ENCODE data around the gene CNTNAP1.

CNTNAP1 gene

DNA sequence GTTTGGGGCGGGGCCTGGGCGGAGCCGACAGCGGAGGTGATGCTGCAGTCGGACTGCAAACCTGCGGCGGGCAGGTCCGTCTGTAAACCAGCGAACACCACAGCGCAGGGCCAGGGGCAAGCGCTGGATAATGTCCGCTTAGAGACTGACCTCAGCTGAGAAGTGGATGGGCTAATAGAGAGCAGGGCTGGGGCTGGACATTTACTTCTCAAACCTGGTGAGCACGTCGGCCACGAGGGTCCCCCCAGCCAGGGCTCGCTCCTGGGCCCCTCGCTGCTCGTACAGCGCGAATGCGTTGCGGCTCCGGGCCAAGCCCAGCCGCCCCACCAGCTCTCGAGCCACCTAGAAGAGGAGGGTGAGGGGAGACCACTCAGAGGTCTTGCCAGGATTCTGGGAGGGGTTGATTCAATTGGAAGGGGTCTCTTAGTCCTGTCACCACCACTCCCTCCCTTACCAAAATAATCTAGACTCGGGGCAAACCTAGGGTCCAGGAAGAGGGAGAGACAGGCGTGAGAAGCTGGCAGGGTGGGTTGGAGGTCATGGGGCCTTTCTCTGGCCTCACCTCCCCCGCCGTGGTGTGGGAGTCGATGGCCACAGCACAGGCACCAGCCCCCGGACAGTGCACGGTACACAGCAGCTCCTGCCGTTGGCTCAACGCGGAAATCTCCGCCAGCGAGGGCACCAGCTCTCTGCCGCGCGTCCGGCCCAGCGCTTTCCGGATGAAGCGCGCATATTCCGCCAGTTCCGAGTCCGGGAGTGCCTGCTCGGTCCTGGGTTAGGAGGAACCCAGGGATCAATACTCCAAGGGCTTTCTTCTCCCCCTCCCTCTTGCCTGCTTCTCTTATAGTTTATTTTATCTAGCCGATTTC lies 11.3 kb upstream of the CNTNAP1 start:
- DNase-seq (ENCODE audit: low read depth in 3 of 3): no peak

DNA sequence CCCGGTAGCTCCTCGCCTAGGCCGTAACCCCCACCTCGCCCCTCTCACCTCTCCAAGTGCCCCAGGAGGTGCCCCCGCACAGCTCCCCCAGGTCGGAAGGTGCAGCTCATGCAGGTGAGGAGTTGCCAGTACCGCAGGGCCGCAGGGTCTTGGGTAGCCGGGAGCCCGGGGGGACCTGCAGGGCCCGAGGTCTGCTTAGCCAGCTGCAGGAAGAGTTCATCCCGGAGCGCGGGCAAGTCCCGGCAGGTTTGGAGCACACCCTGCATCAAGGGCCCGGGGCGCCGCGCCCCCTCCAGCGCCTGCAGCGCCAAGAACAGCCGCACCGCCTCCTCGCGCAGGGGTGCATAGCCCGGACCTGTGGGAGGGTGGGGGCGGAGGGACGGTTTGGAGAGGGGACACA lies 10.3 kb upstream of the CNTNAP1 start:
- DNase-seq (ENCODE audit: low read depth in 3 of 3): no peak

- no peak for DNase-seq (ENCODE audit: low read depth in 3 of 3)
Observed at GRCh38 chr17:42673266-42673884, 9.0 kb upstream of the CNTNAP1 start.

GRCh38 chr17:42673885-42674754 lies 8.2 kb upstream of the CNTNAP1 start:
- no peak for DNase-seq (ENCODE audit: low read depth in 3 of 3)

GRCh38 chr17:42674755-42675347 lies 7.5 kb upstream of the CNTNAP1 start:
- DNase-seq (ENCODE audit: low read depth in 3 of 3): no peak

GRCh38 chr17:42675348-42675964 lies 6.9 kb upstream of the CNTNAP1 start:
- DNase-seq (ENCODE audit: low read depth in 3 of 3): no peak

GRCh38 chr17:42675965-42676423 lies 6.3 kb upstream of the CNTNAP1 start:
- no peak for DNase-seq (ENCODE audit: low read depth in 3 of 3)

DNA sequence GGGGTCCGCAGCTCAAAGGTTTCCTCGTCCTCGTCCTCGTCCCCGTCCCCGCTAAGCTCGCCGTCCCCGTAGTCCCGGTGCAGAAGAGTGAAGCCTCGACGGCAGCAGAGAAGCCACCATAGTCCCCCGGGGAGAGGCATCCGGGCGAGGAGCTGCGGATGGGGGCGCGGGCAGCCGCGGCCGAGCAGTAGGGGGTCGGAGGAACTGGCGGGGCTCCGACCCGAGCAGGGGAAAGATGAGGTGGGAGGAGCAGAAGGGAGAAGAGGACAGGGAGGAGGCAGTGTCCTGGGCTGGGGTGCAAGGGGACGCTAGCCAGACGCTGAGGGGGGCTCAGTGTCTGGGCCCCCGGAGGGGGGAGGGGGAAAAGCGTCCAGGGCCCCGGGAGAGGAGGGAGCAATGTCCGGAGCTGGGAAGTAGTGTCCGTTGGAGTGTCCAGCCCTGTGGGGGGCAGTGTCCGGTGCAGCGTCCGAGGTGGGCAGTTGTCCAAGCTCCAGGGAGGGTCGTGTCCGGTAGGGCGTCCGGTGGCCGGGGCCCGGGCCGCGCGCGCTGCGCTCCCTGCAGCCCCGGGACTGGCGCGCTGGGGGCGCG lies 5.8 kb upstream of the CNTNAP1 start, which contains the start of gene PLEKHH3:
Gene PLEKHH3, minus strand, starts transcription at position 571 of the 588 bp plus-strand sequence. Its CDS starts 431 bp downstream, at position 140.
- no peak for DNase-seq (ENCODE audit: low read depth in 3 of 3)

- peak; percentile 96 to 98 (median 97) for DNase-seq (ENCODE audit: low read depth in 3 of 3)
Observed at GRCh38 chr17:42677012-42677857, 5.1 kb upstream of the CNTNAP1 start.

GRCh38 chr17:42677921-42678781 lies 4.2 kb upstream of the CNTNAP1 start:
- DNase-seq (ENCODE audit: low read depth in 3 of 3): peak; percentile 44 to 72 (median 61)

DNA sequence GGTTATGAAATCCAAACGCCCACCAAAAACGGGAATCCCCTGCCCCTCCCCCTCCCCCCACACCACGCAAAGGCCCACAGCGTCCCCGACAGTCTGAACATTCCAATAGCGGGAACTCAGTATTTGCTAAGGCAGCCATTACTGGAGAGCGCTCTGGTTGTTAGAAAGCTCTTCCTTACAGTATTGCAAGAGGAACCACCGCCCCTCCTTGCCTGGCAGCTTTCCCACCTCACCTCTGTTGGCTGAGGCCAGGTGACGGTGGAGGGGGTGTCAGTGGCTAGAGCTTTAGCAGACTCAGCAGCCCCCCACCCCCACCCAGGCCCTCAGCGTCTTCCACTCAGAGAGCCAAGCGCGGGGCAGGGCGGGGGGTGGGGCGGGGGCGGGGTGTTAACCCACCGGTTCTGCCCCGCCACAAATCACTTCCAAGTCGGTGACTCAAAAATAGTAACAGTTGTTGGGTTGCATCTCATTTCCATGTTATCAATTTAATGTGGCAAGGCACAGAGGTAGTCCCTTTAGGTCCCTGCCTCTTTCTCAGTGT lies 3.3 kb upstream of the CNTNAP1 start:
- no peak for DNase-seq (ENCODE audit: low read depth in 3 of 3)

GRCh38 chr17:42679492-42680330 lies 2.6 kb upstream of the CNTNAP1 start:
- DNase-seq (ENCODE audit: low read depth in 3 of 3): peak in 2 of 3 experiments; percentile 39 to 53

- DNase-seq (ENCODE audit: low read depth in 3 of 3): no peak
Observed at GRCh38 chr17:42680331-42680808, 2.0 kb upstream of the CNTNAP1 start.

DNA sequence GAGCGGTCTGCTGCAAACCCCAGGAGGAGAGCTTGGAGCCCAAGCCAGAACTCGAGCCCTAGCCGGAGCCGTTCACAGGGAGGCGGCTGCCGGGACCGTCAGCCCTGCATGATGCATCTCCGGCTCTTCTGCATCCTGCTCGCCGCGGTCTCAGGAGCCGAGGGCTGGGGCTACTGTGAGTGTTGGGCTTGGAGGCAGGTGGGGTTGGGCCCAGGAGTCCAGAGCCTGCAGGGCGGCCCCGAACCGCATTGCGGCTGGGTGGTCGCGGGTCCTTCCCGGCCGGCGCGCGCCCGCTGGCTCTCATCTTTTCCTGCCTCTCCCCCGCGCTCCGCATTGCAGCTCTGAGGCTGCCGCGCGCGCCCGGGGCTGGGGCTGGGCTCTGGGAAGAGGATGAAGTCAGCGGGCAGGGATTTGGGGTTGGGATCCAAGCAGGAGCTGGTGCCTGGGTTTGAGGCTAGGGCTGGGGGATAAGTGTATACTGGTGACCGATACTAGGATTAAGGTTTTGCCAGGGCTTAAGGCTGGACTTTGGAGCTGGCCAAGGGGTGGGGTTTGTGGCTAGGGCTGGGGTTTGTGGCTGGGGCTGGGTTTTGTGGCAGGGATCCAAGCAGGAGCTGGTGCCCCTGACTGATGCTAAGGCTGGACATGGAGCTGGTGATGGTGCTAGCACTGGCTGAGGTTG lies 532 bp downstream of the CNTNAP1 start:
- no peak for DNase-seq (ENCODE audit: low read depth in 3 of 3)

- no peak for DNase-seq (ENCODE audit: low read depth in 3 of 3)
Observed at GRCh38 chr17:42683407-42684034, 1.2 kb downstream of the CNTNAP1 start.

- DNase-seq (ENCODE audit: low read depth in 3 of 3): no peak
Observed at GRCh38 chr17:42684929-42685556, 2.7 kb downstream of the CNTNAP1 start.

Measured in stimulated activated CD4-positive, alpha-beta T cell treated with anti-CD3 and anti-CD28 coated beads, TNF-alpha, amount 100 ng/mL, for 4 hours (primary cell).